A549 (cell line): ENCODE data around the gene FAM3A.

Experiments used
- CHD4 ChIP-seq: fragments of 200-600 bp; sonication (generic); IDR thresholded peaks from 2 replicates; pipeline ENCODE4 v1.6.1; 2016; ENCODE audit warnings: antibody characterized with exemption, mild to moderate bottlenecking, borderline replicate concordance
- KDM1A ChIP-seq: fragments of 200-600 bp; sonication (generic); IDR thresholded peaks from 2 replicates; pipeline ENCODE4 v1.6.1; 2016; ENCODE audit warnings: low read depth, mild to moderate bottlenecking
- NFE2L2 ChIP-seq: fragments of 150-350 bp; conservative IDR thresholded peaks from 2 replicates; pipeline ENCODE4 v1.6.1; 2014; ENCODE audit warnings: low read length
- NR3C1 ChIP-seq: fragments of >200 bp; sonication (Bioruptor Twin); formaldehyde crosslinking; IDR thresholded peaks from 3 replicates; pipeline ENCODE4 v1.6.1; 2017
- RFX5 ChIP-seq: fragments of 450-650 bp; IDR thresholded peaks from 2 replicates; pipeline ENCODE4 v1.7.1; 2014; ENCODE audit warnings: antibody characterized with exemption, mild to moderate bottlenecking, moderate library complexity
- SREBF2 ChIP-seq: fragments of 450-650 bp; IDR thresholded peaks from 2 replicates; pipeline ENCODE4 v1.6.1; 2014; ENCODE audit warnings: mild to moderate bottlenecking, moderate library complexity
- TF ChIP-seq, protein P1 (sequence below): fragments of >200 bp; sonication (Bioruptor Twin); formaldehyde crosslinking; IDR thresholded peaks from 3 replicates; pipeline ENCODE4 v1.5.1; 2016
- TF ChIP-seq, protein P2 (sequence below): IDR thresholded peaks from 2 replicates; pipeline ENCODE4 v1.6.1; 2012

DNA sequence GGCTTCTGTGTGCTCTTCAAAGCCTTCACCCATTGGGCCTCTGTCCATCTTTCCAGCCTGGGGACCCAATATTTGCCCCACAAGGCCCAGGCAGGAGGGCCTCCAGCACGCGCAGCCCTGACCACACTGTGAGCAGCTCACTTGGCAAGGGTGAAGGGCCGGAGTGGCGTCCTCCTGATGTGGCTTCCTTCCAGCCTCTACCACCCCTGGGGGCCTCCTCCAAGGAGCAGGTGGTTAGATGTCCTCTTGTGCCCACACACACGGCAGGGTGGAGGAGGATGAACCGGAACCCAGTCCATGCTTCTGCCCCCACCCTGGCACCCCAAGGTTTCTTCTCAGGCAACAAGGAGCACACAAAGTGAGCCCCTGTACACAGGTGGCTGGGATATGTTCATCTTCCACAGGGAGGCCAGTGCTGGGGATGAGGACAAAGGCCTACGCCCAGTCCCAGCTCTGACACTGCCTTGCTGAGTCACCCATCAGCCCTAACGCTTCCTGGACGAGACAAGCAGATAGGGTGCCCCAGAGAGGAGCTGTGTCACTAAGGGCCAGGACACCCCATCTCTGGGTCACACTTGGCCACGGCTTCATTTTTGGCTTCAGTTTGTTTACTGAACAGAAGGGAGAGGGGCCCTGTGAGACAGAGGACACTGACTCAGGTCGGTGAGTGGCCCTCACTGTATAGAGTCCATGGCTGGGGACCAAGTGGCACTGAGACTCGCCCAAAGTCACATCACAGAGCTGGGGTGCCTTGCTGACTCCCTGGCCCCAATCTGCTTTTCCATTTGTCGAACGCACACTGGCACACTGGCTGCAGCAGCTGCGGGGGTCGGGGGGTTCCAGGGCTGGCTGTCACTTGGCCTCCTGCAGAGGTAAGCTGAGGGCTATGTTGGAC lies 31.5 kb downstream of the FAM3A start:
- TF ChIP-seq, protein P1, sequence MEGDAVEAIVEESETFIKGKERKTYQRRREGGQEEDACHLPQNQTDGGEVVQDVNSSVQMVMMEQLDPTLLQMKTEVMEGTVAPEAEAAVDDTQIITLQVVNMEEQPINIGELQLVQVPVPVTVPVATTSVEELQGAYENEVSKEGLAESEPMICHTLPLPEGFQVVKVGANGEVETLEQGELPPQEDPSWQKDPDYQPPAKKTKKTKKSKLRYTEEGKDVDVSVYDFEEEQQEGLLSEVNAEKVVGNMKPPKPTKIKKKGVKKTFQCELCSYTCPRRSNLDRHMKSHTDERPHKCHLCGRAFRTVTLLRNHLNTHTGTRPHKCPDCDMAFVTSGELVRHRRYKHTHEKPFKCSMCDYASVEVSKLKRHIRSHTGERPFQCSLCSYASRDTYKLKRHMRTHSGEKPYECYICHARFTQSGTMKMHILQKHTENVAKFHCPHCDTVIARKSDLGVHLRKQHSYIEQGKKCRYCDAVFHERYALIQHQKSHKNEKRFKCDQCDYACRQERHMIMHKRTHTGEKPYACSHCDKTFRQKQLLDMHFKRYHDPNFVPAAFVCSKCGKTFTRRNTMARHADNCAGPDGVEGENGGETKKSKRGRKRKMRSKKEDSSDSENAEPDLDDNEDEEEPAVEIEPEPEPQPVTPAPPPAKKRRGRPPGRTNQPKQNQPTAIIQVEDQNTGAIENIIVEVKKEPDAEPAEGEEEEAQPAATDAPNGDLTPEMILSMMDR: no peak
- TF ChIP-seq KDM1A (no peak), RFX5 (no peak), NFE2L2 (no peak), NR3C1 (no peak), SREBF2 (no peak), CHD4 (no peak)
- TF ChIP-seq, protein P2, sequence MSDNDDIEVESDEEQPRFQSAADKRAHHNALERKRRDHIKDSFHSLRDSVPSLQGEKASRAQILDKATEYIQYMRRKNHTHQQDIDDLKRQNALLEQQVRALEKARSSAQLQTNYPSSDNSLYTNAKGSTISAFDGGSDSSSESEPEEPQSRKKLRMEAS: no peak
